ENCODE results near the gene PREX1. TPM values are rescaled to one million over a fixed set of nuclear protein-coding genes. Genes with fewer than 3 reads are reported as not detected.

Gene PREX1
- total RNA-seq, 1 experiment from 2014 or later = 20.0 TPM

DNA sequence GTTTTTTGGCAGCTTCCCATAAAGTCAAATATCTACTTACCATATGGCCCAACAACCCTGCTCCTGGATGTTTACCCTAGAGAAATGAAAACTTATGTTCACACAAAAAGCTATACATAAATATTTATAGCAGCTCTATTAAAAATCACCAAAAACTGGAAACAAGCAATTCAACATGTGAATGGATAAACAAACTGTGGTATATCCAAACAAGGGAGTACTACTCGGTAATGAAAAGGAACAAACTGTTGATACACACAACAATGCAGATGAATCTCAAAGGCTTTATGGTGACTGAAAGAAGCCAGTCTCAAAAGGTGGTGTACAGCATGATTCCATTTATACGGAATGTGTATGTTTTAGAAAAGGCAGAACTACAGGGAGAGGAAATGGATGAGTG lies 48.4 kb downstream of the PREX1 start:
- H3K4me3 ChIP-seq (ENCODE audit: low read depth in 2 of 2, low read length in 2 of 2) = no peak overlapping the region
- H3K27ac ChIP-seq (ENCODE audit: low read length) = no peak overlapping the region
- no TSS peak for BruUV-seq (replicated peaks)
- no peak for ATAC-seq
- intact Hi-C loops (cut with micrococcal nuclease; ENCODE audit: unreplicated experiment) = no loop called here
- CTCF ChIA-PET = no interaction called here
- peaks cover 5% of the 10 kb centered on the region; the same call in 1 of the 2 replicates for H3K9me3 ChIP-seq (ENCODE audit: control insufficient read depth, insufficient read depth, low read depth, low read length)
- in situ Hi-C loops (cut with HindIII; ENCODE audit: low pct_unique_long_range_greater_than_20kb, low sequenced_read_pairs) = no loop called here
- no peaks in the 10 kb centered on the region for H3K36me3 ChIP-seq (ENCODE audit: control insufficient read depth, insufficient read depth, low read length)
- TF ChIP-seq POLR2AphosphoS5 (IDR thresholded peaks at IDR 0.05; ENCODE audit: low read depth, low read length) = no peak
- TF ChIP-seq TCF7L2 (IDR thresholded peaks at IDR 0.05; ENCODE audit: low read depth, low read length) = no peak
- no peaks in the 10 kb centered on the region for H3K4me1 ChIP-seq (ENCODE audit: control insufficient read depth, insufficient read depth, low read length)
- no peak for DNase-seq (ENCODE audit: low read depth, low spot score)
- H3K27me3 ChIP-seq (ENCODE audit: control insufficient read depth, insufficient read depth, low read length) = no peaks in the 10 kb centered on the region
- POLR2A ChIA-PET = no interaction called here

GRCh38 chr20:48777821-48778220 lies 50.0 kb downstream of the PREX1 start:
- no peak for TF ChIP-seq CTCF (IDR thresholded peaks at IDR 0.05)
- no peak for TF ChIP-seq SIN3A (IDR thresholded peaks at IDR 0.05; ENCODE audit: borderline replicate concordance, insufficient read depth, low read depth, low read length)
- TF ChIP-seq REST (IDR thresholded peaks at IDR 0.05; ENCODE audit: insufficient read depth in 1 of 2, low read depth in 2 of 2, low read length in 1 of 2) = no peak
- no peak for TF ChIP-seq TCF7L2 (IDR thresholded peaks at IDR 0.05; ENCODE audit: low read depth, low read length)
- no peak for TF ChIP-seq POLR2AphosphoS5 (IDR thresholded peaks at IDR 0.05; ENCODE audit: low read depth, low read length)
- H3K4me1 ChIP-seq (ENCODE audit: control insufficient read depth, insufficient read depth, low read length) = no peaks in the 10 kb centered on the region
- intact Hi-C loops (cut with micrococcal nuclease; ENCODE audit: unreplicated experiment) (no loop called here), in situ Hi-C loops (cut with HindIII; ENCODE audit: low pct_unique_long_range_greater_than_20kb, low sequenced_read_pairs) (no loop called here)
- H3K9me3 ChIP-seq (ENCODE audit: control insufficient read depth, insufficient read depth, low read depth, low read length) = peaks cover 5% of the 10 kb centered on the region; the same call in 1 of the 2 replicates
- H3K36me3 ChIP-seq (ENCODE audit: control insufficient read depth, insufficient read depth, low read length) = no peaks in the 10 kb centered on the region
- ChIA-PET POLR2A (interaction anchor here (0.7 kb wide), 1 partner anchor 1217 kb away, joined by 3 read pairs; no protein-coding TSS in a partner anchor), CTCF (interaction anchor here (0.7 kb wide), 1 partner anchor 121 kb away, joined by 4 read pairs; no protein-coding TSS in a partner anchor)
- DNase-seq (ENCODE audit: low read depth, low spot score) (no peak), ATAC-seq (no peak)
- H3K27me3 ChIP-seq (ENCODE audit: control insufficient read depth, insufficient read depth, low read length) = no peaks in the 10 kb centered on the region
- H3K4me3 ChIP-seq (ENCODE audit: low read depth in 2 of 2, low read length in 2 of 2) = no peak overlapping the region
- no peak overlapping the region for H3K27ac ChIP-seq (ENCODE audit: low read length)
- BruUV-seq (replicated peaks) = no TSS peak

DNA sequence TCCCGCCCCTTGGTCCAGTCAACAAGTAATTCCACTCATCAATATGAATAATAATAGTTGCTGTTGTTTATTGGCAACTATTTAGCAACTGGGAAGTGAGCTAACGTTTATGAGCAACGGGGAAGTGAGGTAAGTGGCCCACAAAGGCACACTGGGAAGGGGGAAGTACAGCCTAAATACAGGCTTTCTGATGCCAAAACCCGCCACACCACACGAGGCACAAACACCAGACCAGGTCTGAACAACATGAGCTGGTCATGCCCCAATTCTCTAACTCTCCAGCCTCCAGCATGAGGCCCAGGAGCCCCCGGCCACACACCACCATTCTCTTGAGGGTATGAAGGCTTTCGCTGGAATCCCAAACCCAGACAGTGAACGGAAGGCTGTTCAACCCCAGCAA lies 50.8 kb downstream of the PREX1 start:
- POLR2A ChIA-PET = no interaction called here
- DNase-seq (ENCODE audit: low read depth, low spot score) (no peak), ATAC-seq (no peak)
- in situ Hi-C loops (cut with HindIII; ENCODE audit: low pct_unique_long_range_greater_than_20kb, low sequenced_read_pairs) (no loop called here), intact Hi-C loops (cut with micrococcal nuclease; ENCODE audit: unreplicated experiment) (no loop called here)
- BruUV-seq (replicated peaks) = no TSS peak
- CTCF ChIA-PET = no interaction called here
- no peak overlapping the region for H3K4me3 ChIP-seq (ENCODE audit: low read depth in 2 of 2, low read length in 2 of 2)
- H3K27me3 ChIP-seq (ENCODE audit: control insufficient read depth, insufficient read depth, low read length) = no peaks in the 10 kb centered on the region
- no peaks in the 10 kb centered on the region for H3K36me3 ChIP-seq (ENCODE audit: control insufficient read depth, insufficient read depth, low read length)
- H3K27ac ChIP-seq (ENCODE audit: low read length) = no peak overlapping the region
- TF ChIP-seq POLR2AphosphoS5 (IDR thresholded peaks at IDR 0.05; ENCODE audit: low read depth, low read length) (no peak), TCF7L2 (IDR thresholded peaks at IDR 0.05; ENCODE audit: low read depth, low read length) (no peak), SIN3A (IDR thresholded peaks at IDR 0.05; ENCODE audit: borderline replicate concordance, insufficient read depth, low read depth, low read length) (no peak), CTCF (IDR thresholded peaks at IDR 0.05) (no peak), REST (IDR thresholded peaks at IDR 0.05; ENCODE audit: insufficient read depth in 1 of 2, low read depth in 2 of 2, low read length in 1 of 2) (no peak)
- H3K4me1 ChIP-seq (ENCODE audit: control insufficient read depth, insufficient read depth, low read length) = no peaks in the 10 kb centered on the region
- H3K9me3 ChIP-seq (ENCODE audit: control insufficient read depth, insufficient read depth, low read depth, low read length) = peaks cover 5% of the 10 kb centered on the region; the same call in 1 of the 2 replicates

All from Panc1 (cell line).